Measurements from ENCODE around the gene CHML.

CHML gene

GRCh38 chr1:241617426-241617825 is 22.7 kb downstream of the CHML start:
- no peak for DNase-seq (ENCODE audit: low spot score)

- peak; percentile 97 for DNase-seq (ENCODE audit: low spot score)
Observed at GRCh38 chr1:241615043-241615974, 24.9 kb downstream of the CHML start.

GRCh38 chr1:241614572-241614971 is 25.6 kb downstream of the CHML start:
- no peak for DNase-seq (ENCODE audit: low spot score)

GRCh38 chr1:241614144-241614543 is 26.0 kb downstream of the CHML start:
- no peak for DNase-seq (ENCODE audit: low spot score)

- DNase-seq (ENCODE audit: low spot score), result peak; percentile 90
Observed at GRCh38 chr1:241612533-241613477, 27.4 kb downstream of the CHML start.

- no peak for DNase-seq (ENCODE audit: low spot score)
Observed at GRCh38 chr1:241611736-241612135, 28.4 kb downstream of the CHML start.

- DNase-seq (ENCODE audit: low spot score), result peak; percentile 83
Observed at GRCh38 chr1:241611063-241611462, 29.1 kb downstream of the CHML start.

GRCh38 chr1:241610056-241610815 is 29.9 kb downstream of the CHML start:
- peak; percentile 12 for DNase-seq (ENCODE audit: low spot score)

- DNase-seq (ENCODE audit: low spot score), result peak; percentile 62
Observed at GRCh38 chr1:241608379-241609033, 31.7 kb downstream of the CHML start.

- no peak for DNase-seq (ENCODE audit: low spot score)
Observed at GRCh38 chr1:241607497-241607896, 32.7 kb downstream of the CHML start.

- DNase-seq (ENCODE audit: low spot score), result peak; percentile 82
Observed at GRCh38 chr1:241606544-241606943, 33.6 kb downstream of the CHML start.

GRCh38 chr1:241605146-241605805 is 34.9 kb downstream of the CHML start:
- DNase-seq (ENCODE audit: low spot score), result peak; percentile 53

GRCh38 chr1:241603731-241604245 is 36.4 kb downstream of the CHML start:
- peak; percentile 81 for DNase-seq (ENCODE audit: low spot score)

- peak; percentile 87 for DNase-seq (ENCODE audit: low spot score)
Observed at GRCh38 chr1:241600496-241600901, 39.7 kb downstream of the CHML start.

- peak; percentile 29 for DNase-seq (ENCODE audit: low spot score)
Observed at GRCh38 chr1:241598249-241598648, 41.9 kb downstream of the CHML start.

GRCh38 chr1:241596633-241597032 is 43.5 kb downstream of the CHML start:
- peak; percentile 78 for DNase-seq (ENCODE audit: low spot score)

GRCh38 chr1:241593186-241593585 is 47.0 kb downstream of the CHML start:
- DNase-seq (ENCODE audit: low spot score), result no peak

GRCh38 chr1:241592273-241592958 is 47.8 kb downstream of the CHML start:
- peak; percentile 88 for DNase-seq (ENCODE audit: low spot score)

- no peak for DNase-seq (ENCODE audit: low spot score)
Observed at GRCh38 chr1:241591736-241592135, 48.4 kb downstream of the CHML start.

- DNase-seq (ENCODE audit: low spot score), result peak; percentile 89
Observed at GRCh38 chr1:241591317-241591716, 48.9 kb downstream of the CHML start.
